ENCODE measurements around the gene PROCR. TPM values are rescaled to one million over a fixed set of nuclear protein-coding genes. Genes with fewer than 3 reads are reported as not detected.

Gene PROCR
- total RNA-seq, 1 experiment from 2014 or later: 55.7 TPM

DNA sequence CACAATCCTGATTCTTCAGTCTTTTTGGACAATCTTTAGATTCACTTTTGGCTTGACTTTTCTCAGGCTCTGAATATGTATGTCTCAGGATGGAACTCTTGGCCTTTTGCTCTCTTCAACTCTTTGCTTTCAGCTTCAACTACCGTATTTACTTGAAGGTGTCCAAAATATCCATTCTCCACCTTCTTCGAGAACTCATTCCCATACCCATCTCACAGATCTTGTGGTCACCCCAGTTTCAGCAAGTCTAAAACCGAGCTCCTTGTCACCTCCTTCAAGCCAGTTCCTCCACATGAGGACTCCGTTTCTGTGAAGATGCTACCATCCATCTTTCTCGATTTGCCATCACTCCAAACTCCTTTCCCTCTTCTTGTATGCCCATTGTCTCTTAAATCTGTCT lies 52.7 kb downstream of the PROCR start:
- ChIA-PET POLR2A (ENCODE audit: unreplicated experiment) (no interaction called here), CTCF (interaction anchor here (0.6 kb wide), 1 partner anchor 40 kb away, joined by 8 read pairs; no protein-coding TSS in a partner anchor)
- Histone ChIP-seq H3K36me3 (ENCODE audit: low read depth, low read length) (no peaks in the 10 kb centered on the region), H4K20me1 (ENCODE audit: low read length) (no peaks in the 10 kb centered on the region), H3K79me2 (ENCODE audit: low read length) (no peaks in the 10 kb centered on the region), H3K9ac (ENCODE audit: low read length) (no peak overlapping the region), H2AFZ (ENCODE audit: low read length) (no peak overlapping the region), H3F3A (ENCODE audit: low read length, unreplicated experiment) (no peaks in the 10 kb centered on the region), H3K9me3 (ENCODE audit: low read length) (no peaks in the 10 kb centered on the region), H3K4me2 (ENCODE audit: low read length) (no peak overlapping the region), H3K4me1 (ENCODE audit: insufficient read depth, low read length) (no peaks in the 10 kb centered on the region), H3K27me3 (ENCODE audit: low read length) (peaks cover 23% of the 10 kb centered on the region), H3K9me2 (replicated peaks; ENCODE audit: low read length) (no peaks in the 10 kb centered on the region), H3K27ac (ENCODE audit: low read length) (no peak overlapping the region), H3K4me3 (ENCODE audit: low read length) (no peak overlapping the region)
- no TSS peak for BruUV-seq (replicated peaks)
- ATAC-seq: no peak
- intact Hi-C loops (cut with micrococcal nuclease): no loop called here
- no peak for DNase-seq
- no peak for TF ChIP-seq EZH2phosphoT487 (IDR thresholded peaks at IDR 0.05; ENCODE audit: borderline replicate concordance, low read length)

DNA sequence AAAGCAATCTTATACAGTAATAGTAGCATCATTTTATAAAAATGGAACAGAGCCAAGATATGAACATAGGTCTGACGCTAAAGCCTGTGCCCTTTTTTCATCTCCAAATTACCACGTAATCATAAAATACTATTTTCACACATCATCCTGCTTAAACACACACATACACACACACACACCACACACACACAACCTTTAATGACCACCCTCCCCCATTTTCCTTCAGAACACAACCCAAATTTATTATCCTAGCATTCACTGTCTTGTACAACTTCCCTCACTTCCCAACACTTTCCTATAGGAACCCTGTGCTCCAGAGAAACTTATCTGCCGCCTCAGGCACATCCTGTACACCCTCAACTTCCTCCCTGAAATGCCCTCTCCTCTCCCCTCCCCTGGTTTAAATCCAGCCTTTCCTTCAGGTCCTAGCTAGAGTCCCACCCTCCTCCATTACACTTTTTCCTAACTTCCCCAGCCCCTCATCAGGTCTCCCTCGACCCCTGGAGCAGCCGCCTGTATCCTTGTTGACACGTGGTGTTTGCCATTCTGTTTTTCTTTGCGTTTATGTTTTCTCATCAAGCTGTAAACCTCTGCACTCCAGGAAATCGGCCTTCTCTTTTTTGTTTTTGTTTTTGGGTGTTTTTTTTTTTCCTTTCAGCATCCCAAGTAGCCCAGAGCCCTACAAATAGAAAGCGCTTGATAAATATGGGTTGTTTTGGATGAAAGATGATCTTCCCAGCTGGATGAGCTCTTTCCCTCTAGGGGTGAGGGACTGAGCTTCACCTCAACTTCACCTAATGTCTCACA lies 53.6 kb downstream of the PROCR start:
- Histone ChIP-seq H3K4me2 (ENCODE audit: low read length) (no peak overlapping the region), H4K20me1 (ENCODE audit: low read length) (no peaks in the 10 kb centered on the region), H3F3A (ENCODE audit: low read length, unreplicated experiment) (no peaks in the 10 kb centered on the region), H3K36me3 (ENCODE audit: low read depth, low read length) (no peaks in the 10 kb centered on the region), H3K9me3 (ENCODE audit: low read length) (no peaks in the 10 kb centered on the region), H2AFZ (ENCODE audit: low read length) (no peak overlapping the region), H3K9ac (ENCODE audit: low read length) (no peak overlapping the region), H3K27me3 (ENCODE audit: low read length) (peaks cover 23% of the 10 kb centered on the region), H3K79me2 (ENCODE audit: low read length) (no peaks in the 10 kb centered on the region), H3K9me2 (replicated peaks; ENCODE audit: low read length) (no peaks in the 10 kb centered on the region), H3K27ac (ENCODE audit: low read length) (no peak overlapping the region), H3K4me3 (ENCODE audit: low read length) (no peak overlapping the region), H3K4me1 (ENCODE audit: insufficient read depth, low read length) (no peaks in the 10 kb centered on the region)
- CTCF ChIA-PET: no interaction called here
- BruUV-seq (replicated peaks): no TSS peak
- POLR2A ChIA-PET (ENCODE audit: unreplicated experiment): interaction anchor here (0.5 kb wide), 1 partner anchor 77 kb away, joined by 3 read pairs; no protein-coding TSS in a partner anchor
- ATAC-seq (no peak), DNase-seq (no peak)
- no peak for TF ChIP-seq EZH2 (IDR thresholded peaks at IDR 0.05; ENCODE audit: low read length, unreplicated experiment)
- TF ChIP-seq EZH2phosphoT487 (IDR thresholded peaks at IDR 0.05; ENCODE audit: borderline replicate concordance, low read length): no peak
- TF ChIP-seq, protein P1, sequence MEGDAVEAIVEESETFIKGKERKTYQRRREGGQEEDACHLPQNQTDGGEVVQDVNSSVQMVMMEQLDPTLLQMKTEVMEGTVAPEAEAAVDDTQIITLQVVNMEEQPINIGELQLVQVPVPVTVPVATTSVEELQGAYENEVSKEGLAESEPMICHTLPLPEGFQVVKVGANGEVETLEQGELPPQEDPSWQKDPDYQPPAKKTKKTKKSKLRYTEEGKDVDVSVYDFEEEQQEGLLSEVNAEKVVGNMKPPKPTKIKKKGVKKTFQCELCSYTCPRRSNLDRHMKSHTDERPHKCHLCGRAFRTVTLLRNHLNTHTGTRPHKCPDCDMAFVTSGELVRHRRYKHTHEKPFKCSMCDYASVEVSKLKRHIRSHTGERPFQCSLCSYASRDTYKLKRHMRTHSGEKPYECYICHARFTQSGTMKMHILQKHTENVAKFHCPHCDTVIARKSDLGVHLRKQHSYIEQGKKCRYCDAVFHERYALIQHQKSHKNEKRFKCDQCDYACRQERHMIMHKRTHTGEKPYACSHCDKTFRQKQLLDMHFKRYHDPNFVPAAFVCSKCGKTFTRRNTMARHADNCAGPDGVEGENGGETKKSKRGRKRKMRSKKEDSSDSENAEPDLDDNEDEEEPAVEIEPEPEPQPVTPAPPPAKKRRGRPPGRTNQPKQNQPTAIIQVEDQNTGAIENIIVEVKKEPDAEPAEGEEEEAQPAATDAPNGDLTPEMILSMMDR (conservative IDR thresholded peaks at IDR 0.05; ENCODE audit: low read depth, low read length): no peak
- intact Hi-C loops (cut with micrococcal nuclease): no loop called here

DNA sequence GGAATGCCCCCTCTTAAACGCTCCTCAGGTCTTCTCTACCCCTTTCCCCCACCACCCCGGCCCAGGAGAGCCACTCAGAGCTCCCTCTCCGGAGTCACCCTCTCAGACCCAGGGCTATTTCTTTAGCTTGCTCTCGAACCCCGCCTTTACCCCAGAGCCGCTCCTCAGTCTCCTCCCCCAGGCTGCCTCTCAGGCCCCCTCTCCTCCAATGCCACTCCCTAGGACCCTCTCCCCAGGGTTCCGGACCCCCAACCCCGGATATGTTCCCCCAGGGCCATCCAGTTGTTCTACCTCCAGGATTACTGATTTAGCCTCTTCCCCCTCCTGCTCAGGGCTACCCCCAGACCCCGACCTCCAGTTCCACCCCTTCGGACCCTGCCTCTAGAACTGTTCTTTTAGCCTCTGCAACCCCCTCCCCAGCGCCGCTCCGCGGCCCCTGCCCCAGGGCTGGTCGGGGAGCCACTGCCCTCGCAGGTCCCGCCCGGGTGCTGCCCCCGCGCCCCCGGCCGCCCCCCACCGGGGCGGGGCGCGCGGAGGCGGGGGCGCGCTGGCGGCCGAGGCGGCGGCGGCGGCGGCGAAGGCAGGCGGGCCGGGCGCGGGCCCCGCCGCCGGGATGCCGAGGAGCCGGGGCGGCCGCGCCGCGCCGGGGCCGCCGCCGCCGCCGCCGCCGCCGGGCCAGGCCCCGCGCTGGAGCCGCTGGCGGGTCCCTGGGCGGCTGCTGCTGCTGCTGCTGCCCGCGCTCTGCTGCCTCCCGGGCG lies 54.4 kb downstream of the PROCR start, which contains the start of gene MMP24:
TSS of gene MMP24 (plus strand) at position 565 of the 758 bp plus-strand sequence. CDS start at position 614, 49 bp downstream.
- ATAC-seq (no peak), DNase-seq (no peak)
- H3K27ac ChIP-seq (ENCODE audit: low read length): no peak within 1 kb of the TSS
- POLR2A ChIA-PET (ENCODE audit: unreplicated experiment): interaction anchor here (0.5 kb wide), 1 partner anchor 76 kb away, joined by 3 read pairs; no protein-coding TSS in a partner anchor
- H3K79me2 ChIP-seq (ENCODE audit: low read length): no peaks in the 10 kb centered on the region
- H3K4me1 ChIP-seq (ENCODE audit: insufficient read depth, low read length): no peaks in the 10 kb centered on the region
- H3K4me3 ChIP-seq (ENCODE audit: low read length): peak within 1 kb of the TSS; percentile 47; the same call in 1 of the 2 replicates
- CTCF ChIA-PET: no interaction called here
- H3K9me3 ChIP-seq (ENCODE audit: low read length): no peaks in the 10 kb centered on the region
- intact Hi-C loops (cut with micrococcal nuclease): no loop called here
- no peaks in the 10 kb centered on the region for H3K9me2 ChIP-seq (replicated peaks; ENCODE audit: low read length)
- BruUV-seq (replicated peaks): no TSS peak
- H2AFZ ChIP-seq (ENCODE audit: low read length): no peak within 1 kb of the TSS
- H4K20me1 ChIP-seq (ENCODE audit: low read length): no peaks in the 10 kb centered on the region
- H3F3A ChIP-seq (ENCODE audit: low read length, unreplicated experiment): no peaks in the 10 kb centered on the region
- peaks cover 23% of the 10 kb centered on the region for H3K27me3 ChIP-seq (ENCODE audit: low read length)
- no peak within 1 kb of the TSS for H3K9ac ChIP-seq (ENCODE audit: low read length)
- no peaks in the 10 kb centered on the region for H3K36me3 ChIP-seq (ENCODE audit: low read depth, low read length)
- H3K4me2 ChIP-seq (ENCODE audit: low read length): peak within 1 kb of the TSS; percentile 66
- no peak for TF ChIP-seq EZH2 (IDR thresholded peaks at IDR 0.05; ENCODE audit: low read length, unreplicated experiment)
- TF ChIP-seq EZH2phosphoT487 (IDR thresholded peaks at IDR 0.05; ENCODE audit: borderline replicate concordance, low read length): no peak
- TF ChIP-seq, protein P1 (conservative IDR thresholded peaks at IDR 0.05; ENCODE audit: low read depth, low read length): no peak
